GM10266 (cell line): Measurements from ENCODE around the gene FAM177B.

Source experiments
- DNase-seq: peaks from one replicate; pipeline ENCODE4 v3.0.0; 2012; ENCODE audit errors: extremely low spot score
- CTCF ChIP-seq: IDR thresholded peaks from 2 replicates; pipeline ENCODE4 v1.5.1; 2012; ENCODE audit warnings: mild to moderate bottlenecking, low read depth; ENCODE audit not compliant: control insufficient read depth, insufficient read depth; ENCODE audit errors: missing control alignments

The FAM177B gene

GRCh38 chr1:222704260-222704659, 32.7 kb upstream of the FAM177B start:
- DNase-seq = no peak
- no peak for TF ChIP-seq CTCF

GRCh38 chr1:222706815-222707214, 30.2 kb upstream of the FAM177B start:
- no peak for DNase-seq
- TF ChIP-seq CTCF = no peak

GRCh38 chr1:222709700-222710153, 27.3 kb upstream of the FAM177B start:
- no peak for TF ChIP-seq CTCF
- DNase-seq = no peak

GRCh38 chr1:222711319-222712252, 25.4 kb upstream of the FAM177B start:
- peak; percentile 62 for DNase-seq
- no peak for TF ChIP-seq CTCF

GRCh38 chr1:222712253-222713090, 24.5 kb upstream of the FAM177B start, which contains the start of the genes AIDA and BROX:
AIDA (minus strand) TSS chr1:222712491; CDS start chr1:222712317, 174 bp downstream.
BROX (plus strand) TSS chr1:222712564; CDS start chr1:222715700, 3,136 bp downstream.
- DNase-seq = peak; percentile 89
- TF ChIP-seq CTCF = no peak

- TF ChIP-seq CTCF = no peak
- DNase-seq = peak; percentile 82
Measured at GRCh38 chr1:222713091-222713961, 23.7 kb upstream of the FAM177B start.
